Thymus (tissue), 2 donors: ENCODE measurements around the gene GFM2. TPM values are rescaled to one million over a fixed set of nuclear protein-coding genes. Genes with fewer than 3 reads are reported as not detected.

Experiments
- polyA plus RNA-seq: library from polyadenylated mRNA; stranded (reverse); fragments of 200-250 nt; gene quantifications from one replicate; pipeline ENCODE4 v1.2.3, GENCODE V29; 2013
- total RNA-seq: library from RNA; stranded (reverse); fragments of 120-200 nt; gene quantifications from one replicate; pipeline ENCODE4 v1.2.4, GENCODE V29; 2013
- donor health status: healthy.

GFM2 gene
- total and polyA plus RNA-seq, 2 donors, result 36.4 to 37.2 TPM

Other genes starting within 250 kb of the GFM2 start
- gene ENC1, start 126.4 kb downstream of the GFM2 start, total RNA-seq, result 5.9 TPM
- gene ENC1, start 126.4 kb downstream of the GFM2 start, polyA plus RNA-seq, result 8.4 TPM
- gene HEXB, start 81.9 kb downstream of the GFM2 start, total RNA-seq, result 54.9 TPM
- gene HEXB, start 81.9 kb downstream of the GFM2 start, polyA plus RNA-seq, result 93.1 TPM
- 224 TPM for gene NSA2, start 132 bp upstream of the GFM2 start, total RNA-seq
- 192 TPM for gene NSA2, start 132 bp upstream of the GFM2 start, polyA plus RNA-seq
- gene FAM169A, start 99.3 kb upstream of the GFM2 start, total RNA-seq, result 11.6 TPM
- 5.3 TPM for gene FAM169A, start 99.3 kb upstream of the GFM2 start, polyA plus RNA-seq